Activated naive CD4-positive, alpha-beta T cell treated with anti-CD3 and anti-CD28 coated beads for 36 hours (primary cell): ENCODE measurements around the gene HMOX1. TPM values are rescaled to one million over a fixed set of nuclear protein-coding genes. Genes with fewer than 3 reads are reported as not detected.

Experiments used
- CTCF ChIA-PET: fragments of 350-600 bp; sonication (Branson Sonifier 250); formaldehyde crosslinking; loops from one replicate; lab custom pipeline; 2021; ENCODE audit warnings: antibody characterized with exemption; lab: Charles Lee
- DNase-seq: peaks from one replicate; pipeline ENCODE4 v3.0.0-alpha.2; 2020
- H3K27ac Mint-ChIP-seq: one replicate; pipeline ENCODE4 v1.8.0; 2021; ENCODE audit warnings: mild to moderate bottlenecking, mixed read lengths
- H3K27me3 Mint-ChIP-seq: one replicate; pipeline ENCODE4 v1.8.0; 2021; ENCODE audit warnings: low read depth, mixed read lengths
- H3K36me3 Mint-ChIP-seq: one replicate; pipeline ENCODE4 v1.8.0; 2021; ENCODE audit warnings: low read depth, mixed read lengths
- H3K4me1 Mint-ChIP-seq: one replicate; pipeline ENCODE4 v1.8.0; 2021; ENCODE audit warnings: low read depth, mixed read lengths
- H3K4me3 Mint-ChIP-seq: one replicate; pipeline ENCODE4 v1.8.0; 2021; ENCODE audit warnings: mild to moderate bottlenecking, moderate library complexity, mixed read lengths
- H3K9me3 Mint-ChIP-seq: one replicate; pipeline ENCODE4 v1.8.0; 2021; ENCODE audit warnings: mixed read lengths
- intact Hi-C: fragments of 100-400 bp; cut with micrococcal nuclease; formaldehyde crosslinking; loops from one replicate; pipeline ENCODE4 v1.15.1; 2023
- total RNA-seq, 2 experiments: library from RNA; stranded (reverse); gene quantifications; one replicate each; pipeline ENCODE4 v1.2.3, GENCODE V29; 2021

HMOX1 gene
- total RNA-seq, 2 experiments from 2014 or later, result 0.15 to 0.21 TPM

- Mint-ChIP-seq H3K4me1 (no peaks in the 10 kb centered on the region), H3K36me3 (peaks cover 56% of the 10 kb centered on the region), H3K27me3 (no peaks in the 10 kb centered on the region), H3K9me3 (no peaks in the 10 kb centered on the region), H3K27ac (no peak overlapping the region), H3K4me3 (no peak overlapping the region)
- CTCF ChIA-PET, result no interaction called here
- DNase-seq, result no peak
- intact Hi-C loops, result no loop called here
Measured at GRCh38 chr22:35418731-35419130, 37.8 kb downstream of the HMOX1 start.

GRCh38 chr22:35419756-35420155 is 38.9 kb downstream of the HMOX1 start:
- intact Hi-C loops, result no loop called here
- Mint-ChIP-seq H3K27ac (no peak overlapping the region), H3K4me1 (no peaks in the 10 kb centered on the region), H3K9me3 (no peaks in the 10 kb centered on the region), H3K27me3 (no peaks in the 10 kb centered on the region), H3K4me3 (no peak overlapping the region), H3K36me3 (peaks cover 58% of the 10 kb centered on the region)
- CTCF ChIA-PET, result interaction anchor here (1.2 to 1.6 kb wide), 2 partner anchors 10 to 164 kb away, joined by 3 to 7 read pairs; no protein-coding TSS in a partner anchor
- no peak for DNase-seq

- H3K9me3 Mint-ChIP-seq, result no peaks in the 10 kb centered on the region
- no peaks in the 10 kb centered on the region for H3K27me3 Mint-ChIP-seq
- H3K27ac Mint-ChIP-seq, result no peak overlapping the region
- H3K4me3 Mint-ChIP-seq, result no peak overlapping the region
- CTCF ChIA-PET, result interaction anchor here (1.2 to 1.6 kb wide), 2 partner anchors 9 to 162 kb away, joined by 3 to 7 read pairs; no protein-coding TSS in a partner anchor
- intact Hi-C loops, result no loop called here
- H3K4me1 Mint-ChIP-seq, result no peaks in the 10 kb centered on the region
- peaks cover 54% of the 10 kb centered on the region for H3K36me3 Mint-ChIP-seq
- DNase-seq, result no peak
Measured at GRCh38 chr22:35421121-35421520, 40.2 kb downstream of the HMOX1 start.

- H3K9me3 Mint-ChIP-seq, result no peaks in the 10 kb centered on the region
- intact Hi-C loops, result no loop called here
- H3K27me3 Mint-ChIP-seq, result no peaks in the 10 kb centered on the region
- CTCF ChIA-PET, result interaction anchor here (1.0 kb wide), 1 partner anchor 71 kb away, joined by 4 read pairs; no protein-coding TSS in a partner anchor
- H3K27ac Mint-ChIP-seq, result no peak overlapping the region
- no peaks in the 10 kb centered on the region for H3K4me1 Mint-ChIP-seq
- no peak for DNase-seq
- H3K36me3 Mint-ChIP-seq, result peaks cover 49% of the 10 kb centered on the region
- no peak overlapping the region for H3K4me3 Mint-ChIP-seq
Measured at GRCh38 chr22:35422145-35422544, 41.2 kb downstream of the HMOX1 start.

- CTCF ChIA-PET, result interaction anchor here (1.0 kb wide), 1 partner anchor 72 kb away, joined by 4 read pairs; no protein-coding TSS in a partner anchor
- Mint-ChIP-seq H3K27me3 (no peaks in the 10 kb centered on the region), H3K9me3 (no peaks in the 10 kb centered on the region), H3K4me1 (no peaks in the 10 kb centered on the region), H3K36me3 (peaks cover 45% of the 10 kb centered on the region), H3K4me3 (no peak overlapping the region), H3K27ac (no peak overlapping the region)
- intact Hi-C loops, result no loop called here
- DNase-seq, result no peak
Measured at GRCh38 chr22:35422936-35423335, 42.0 kb downstream of the HMOX1 start.

GRCh38 chr22:35424081-35424480 is 43.2 kb downstream of the HMOX1 start:
- CTCF ChIA-PET, result interaction anchor here (1.3 kb wide), 1 partner anchor 159 kb away, joined by 3 read pairs; no protein-coding TSS in a partner anchor
- H3K4me1 Mint-ChIP-seq, result no peaks in the 10 kb centered on the region
- H3K27ac Mint-ChIP-seq, result no peak overlapping the region
- peaks cover 45% of the 10 kb centered on the region for H3K36me3 Mint-ChIP-seq
- no peaks in the 10 kb centered on the region for H3K9me3 Mint-ChIP-seq
- intact Hi-C loops, result no loop called here
- no peaks in the 10 kb centered on the region for H3K27me3 Mint-ChIP-seq
- H3K4me3 Mint-ChIP-seq, result no peak overlapping the region
- DNase-seq, result no peak

- H3K27me3 Mint-ChIP-seq, result no peaks in the 10 kb centered on the region
- no peak overlapping the region for H3K27ac Mint-ChIP-seq
- intact Hi-C loops, result no loop called here
- DNase-seq, result no peak
- no peaks in the 10 kb centered on the region for H3K9me3 Mint-ChIP-seq
- H3K36me3 Mint-ChIP-seq, result peaks cover 40% of the 10 kb centered on the region
- CTCF ChIA-PET, result interaction anchor here (0.7 to 1.3 kb wide), 2 partner anchors 15 to 158 kb away, joined by 3 to 4 read pairs; no protein-coding TSS in a partner anchor
- H3K4me3 Mint-ChIP-seq, result no peak overlapping the region
- H3K4me1 Mint-ChIP-seq, result no peaks in the 10 kb centered on the region
Measured at GRCh38 chr22:35424761-35425160, 43.9 kb downstream of the HMOX1 start.

- H3K27me3 Mint-ChIP-seq, result no peaks in the 10 kb centered on the region
- CTCF ChIA-PET, result interaction anchor here (0.7 kb wide), 1 partner anchor 16 kb away, joined by 4 read pairs; no protein-coding TSS in a partner anchor
- H3K36me3 Mint-ChIP-seq, result peaks cover 41% of the 10 kb centered on the region
- no peak for DNase-seq
- no peaks in the 10 kb centered on the region for H3K4me1 Mint-ChIP-seq
- H3K4me3 Mint-ChIP-seq, result no peak overlapping the region
- H3K9me3 Mint-ChIP-seq, result no peaks in the 10 kb centered on the region
- intact Hi-C loops, result no loop called here
- H3K27ac Mint-ChIP-seq, result no peak overlapping the region
Measured at GRCh38 chr22:35425546-35425945, 44.6 kb downstream of the HMOX1 start.

- CTCF ChIA-PET, result interaction anchor here (0.7 to 1.0 kb wide), 2 partner anchors 19 to 157 kb away, joined by 4 read pairs; no protein-coding TSS in a partner anchor
- Mint-ChIP-seq H3K27ac (no peak overlapping the region), H3K9me3 (no peaks in the 10 kb centered on the region), H3K36me3 (peaks cover 42% of the 10 kb centered on the region), H3K27me3 (no peaks in the 10 kb centered on the region), H3K4me3 (no peak overlapping the region), H3K4me1 (no peaks in the 10 kb centered on the region)
- DNase-seq, result no peak
- intact Hi-C loops, result no loop called here
Measured at GRCh38 chr22:35425971-35426800, 45.3 kb downstream of the HMOX1 start.

GRCh38 chr22:35426801-35427140 is 45.9 kb downstream of the HMOX1 start:
- Mint-ChIP-seq H3K36me3 (peaks cover 42% of the 10 kb centered on the region), H3K27ac (peak overlapping the region; percentile 51), H3K27me3 (no peaks in the 10 kb centered on the region), H3K9me3 (no peaks in the 10 kb centered on the region), H3K4me3 (no peak overlapping the region), H3K4me1 (no peaks in the 10 kb centered on the region)
- intact Hi-C loops, result no loop called here
- DNase-seq, result no peak
- CTCF ChIA-PET, result interaction anchor here (0.7 to 1.0 kb wide), 2 partner anchors 18 to 157 kb away, joined by 4 read pairs; no protein-coding TSS in a partner anchor

- CTCF ChIA-PET, result interaction anchor here (0.6 to 2.5 kb wide), 10 partner anchors 14 to 537 kb away, joined by 3 to 22 read pairs (median 3); no protein-coding TSS in a partner anchor
- no peaks in the 10 kb centered on the region for H3K27me3 Mint-ChIP-seq
- peaks cover 8% of the 10 kb centered on the region for H3K9me3 Mint-ChIP-seq
- intact Hi-C loops, result loop anchor here (5.0 kb wide), 1 partner anchor 151 kb away; no protein-coding TSS in a partner anchor
- H3K4me3 Mint-ChIP-seq, result no peak overlapping the region
- H3K4me1 Mint-ChIP-seq, result no peaks in the 10 kb centered on the region
- DNase-seq, result peak; percentile 71
- no peak overlapping the region for H3K27ac Mint-ChIP-seq
- H3K36me3 Mint-ChIP-seq, result peaks cover 39% of the 10 kb centered on the region
Measured at GRCh38 chr22:35430897-35431322, 50.0 kb downstream of the HMOX1 start.

- no peak for DNase-seq
- peaks cover 40% of the 10 kb centered on the region for H3K36me3 Mint-ChIP-seq
- peaks cover 8% of the 10 kb centered on the region for H3K9me3 Mint-ChIP-seq
- peak overlapping the region; percentile 41 for H3K27ac Mint-ChIP-seq
- no peak overlapping the region for H3K4me3 Mint-ChIP-seq
- intact Hi-C loops, result loop anchor here (5.0 kb wide), 1 partner anchor 151 kb away; no protein-coding TSS in a partner anchor
- H3K27me3 Mint-ChIP-seq, result no peaks in the 10 kb centered on the region
- CTCF ChIA-PET, result interaction anchor here (1.6 to 2.5 kb wide), 2 partner anchors 22 to 152 kb away, joined by 5 to 22 read pairs; no protein-coding TSS in a partner anchor
- no peaks in the 10 kb centered on the region for H3K4me1 Mint-ChIP-seq
Measured at GRCh38 chr22:35431483-35432227, 50.8 kb downstream of the HMOX1 start.
